HCT116 (cell line): ENCODE data around the gene ZBTB7C. TPM values are rescaled to one million over a fixed set of nuclear protein-coding genes. Genes with fewer than 3 reads are reported as not detected.

Source experiments
- ATAC-seq: fragments of 200-7000 bp; cut with Tn5 transposase; 2 replicates; pipeline ENCODE4 v1.9.1; 2020; ENCODE audit warnings: mild to moderate bottlenecking, moderate library complexity
- BruUV-seq: library from RNA; stranded (reverse); fragments of 400-500 nt; replicated peaks from 2 replicates; lab custom pipeline; 2021; lab: Mats Ljungman, UMichigan
- CTCF ChIA-PET: fragments of 300-600 bp; sonication (Branson Sonifier 250); formaldehyde crosslinking; loops from one replicate; lab custom pipeline; 2021; ENCODE audit warnings: antibody characterized with exemption; lab: Charles Lee
- POLR2A ChIA-PET: fragments of 300-600, 350-600 bp; sonication (Branson Sonifier 250); formaldehyde crosslinking; loops from one replicate; lab custom pipeline; 2021; ENCODE audit warnings: antibody characterized with exemption; lab: Charles Lee
- RAD21 ChIA-PET, 2 experiments: fragments of 300-600 bp; sonication (Branson Sonifier 250); formaldehyde crosslinking; loops; one replicate each; lab custom pipeline; 2023; ENCODE audit warnings: low total read pairs in 2 of 2; ENCODE audit not compliant: uncharacterized antibody in 2 of 2, unreplicated experiment in 2 of 2, low non-redundant PET in 1 of 2; lab: Charles Lee
- DNase-seq: peaks from one replicate; pipeline ENCODE4 v3.0.0-alpha.2; 2010; ENCODE audit warnings: low read depth, low spot score
- H2AFZ ChIP-seq: fragments of 200-600 bp; shearing (Covaris generic), sonication (generic); 2 replicates; pipeline ENCODE4 v1.6.1; 2017; ENCODE audit warnings: low read depth, mixed run types, mixed read lengths, antibody characterized with exemption, low read length; ENCODE audit not compliant: poor library complexity, severe bottlenecking
- H3K27ac ChIP-seq: 2 replicates; pipeline ENCODE4 v1.5.1; 2012; ENCODE audit warnings: low read depth, low read length
- H3K27me3 ChIP-seq: fragments of 200-600 bp; sonication (generic); 2 replicates; pipeline ENCODE4 v1.6.1; 2016; ENCODE audit warnings: mixed run types, low read length, mixed read lengths; ENCODE audit not compliant: insufficient read depth
- H3K36me3 ChIP-seq, 2 experiments: fragments of 200-500 bp in 1 of 2; fragments of 200-600 bp in 1 of 2; sonication (Bioruptor generic) in 1 of 2; sonication (generic) in 1 of 2; 2 replicates each; pipeline versions ENCODE4 v1.5.1 to v1.6.1; 2014 to 2016; ENCODE audit warnings: low read length in 2 of 2, inconsistent platforms in 1 of 2, mixed read lengths in 1 of 2, mixed run types in 1 of 2; ENCODE audit not compliant: insufficient read depth in 2 of 2, control insufficient read depth in 1 of 2
- H3K4me1 ChIP-seq, 2 experiments: fragments of 200-600 bp in 1 of 2; sonication (generic) in 1 of 2; 2 replicates each; pipeline versions ENCODE4 v1.5.1 to v1.6.1; 2012 to 2017; ENCODE audit warnings: low read length in 2 of 2, inconsistent platforms in 1 of 2, mild to moderate bottlenecking in 1 of 2, mixed read lengths in 1 of 2, mixed run types in 1 of 2, moderate library complexity in 1 of 2; ENCODE audit not compliant: insufficient read depth in 2 of 2, control insufficient read depth in 1 of 2
- H3K4me2 ChIP-seq: fragments of 200-600 bp; sonication (generic); 2 replicates; pipeline ENCODE4 v1.6.1; 2017; ENCODE audit warnings: mixed run types, low read length, mixed read lengths
- H3K4me3 ChIP-seq, 2 experiments: fragments of 200-600 bp in 1 of 2; sonication (generic) in 1 of 2; replicated peaks in 1 of 2; 2 replicates each; pipeline ENCODE4 v1.5.1; 2011 to 2016; ENCODE audit warnings: low read length in 2 of 2, control low read depth in 1 of 2, low read depth in 1 of 2, mild to moderate bottlenecking in 1 of 2, mixed read lengths in 1 of 2, mixed run types in 1 of 2
- H3K79me2 ChIP-seq: fragments of 200-600 bp; sonication (generic); 2 replicates; pipeline ENCODE4 v1.6.1; 2017; ENCODE audit warnings: mild to moderate bottlenecking, mixed run types, low read length, moderate library complexity, mixed read lengths; ENCODE audit not compliant: insufficient read depth
- H3K9ac ChIP-seq: fragments of 200-600 bp; sonication (generic); 2 replicates; pipeline ENCODE4 v1.6.1; 2016; ENCODE audit warnings: low read length, mixed read lengths
- H3K9me2 ChIP-seq: fragments of 200-600 bp; sonication (generic), shearing (Covaris generic); 2 replicates; pipeline ENCODE4 v1.6.1; 2017; ENCODE audit warnings: mixed run types, mild to moderate bottlenecking, moderate library complexity; ENCODE audit not compliant: insufficient read depth
- H3K9me3 ChIP-seq, 2 experiments: fragments of 200-500 bp in 1 of 2; fragments of 200-600 bp in 1 of 2; sonication (Bioruptor generic) in 1 of 2; sonication (generic) in 1 of 2; 2 replicates each; pipeline ENCODE4 v1.6.1; 2014 to 2017; ENCODE audit warnings: low read length in 2 of 2, mixed read lengths in 2 of 2, inconsistent platforms in 1 of 2, low read depth in 1 of 2, mild to moderate bottlenecking in 1 of 2, mixed run types in 1 of 2, moderate library complexity in 1 of 2; ENCODE audit not compliant: control insufficient read depth in 1 of 2, insufficient read depth in 1 of 2
- H4K20me1 ChIP-seq: fragments of 200-600 bp; sonication (generic), shearing (Covaris generic); 2 replicates; pipeline ENCODE4 v1.6.1; 2017; ENCODE audit warnings: mixed run types, mild to moderate bottlenecking, moderate library complexity; ENCODE audit not compliant: insufficient read depth
- ATF3 ChIP-seq: IDR thresholded peaks from 2 replicates; pipeline ENCODE4 v1.6.1; 2012
- EZH2 ChIP-seq: fragments of 200-600 bp; sonication (generic); IDR thresholded peaks from 2 replicates; pipeline ENCODE4 v1.6.1; 2017; ENCODE audit warnings: antibody characterized with exemption, mixed run types
- FOSL1 ChIP-seq: IDR thresholded peaks from 2 replicates; pipeline ENCODE4 v1.6.1; 2012; ENCODE audit warnings: low read depth
- JUND ChIP-seq: IDR thresholded peaks from 2 replicates; pipeline ENCODE4 v1.6.1; 2012
- POLR2A ChIP-seq: IDR thresholded peaks from 2 replicates; pipeline ENCODE4 v1.7.0; 2011; ENCODE audit warnings: borderline replicate concordance; ENCODE audit not compliant: insufficient read depth, insufficient read length; ENCODE audit errors: extremely low read depth
- POLR2AphosphoS5 ChIP-seq: IDR thresholded peaks from 2 replicates; pipeline ENCODE4 v1.6.1; 2011; ENCODE audit warnings: mild to moderate bottlenecking, low read depth, low read length, moderate library complexity
- RAD21 ChIP-seq: IDR thresholded peaks from 2 replicates; pipeline ENCODE4 v1.6.1; 2012; ENCODE audit warnings: low read depth, mild to moderate bottlenecking
- SIN3A ChIP-seq: IDR thresholded peaks from 2 replicates; pipeline ENCODE4 v1.6.1; 2012; ENCODE audit warnings: low read depth
- SP1 ChIP-seq: IDR thresholded peaks from 2 replicates; pipeline ENCODE4 v1.6.1; 2012; ENCODE audit warnings: low read depth
- YY1 ChIP-seq: IDR thresholded peaks from 2 replicates; pipeline ENCODE4 v1.6.1; 2011; ENCODE audit warnings: low read length, low read depth, moderate library complexity, mild to moderate bottlenecking; ENCODE audit not compliant: insufficient replicate concordance; ENCODE audit errors: extremely low read depth
- ZFX ChIP-seq: fragments of 450-650 bp; IDR thresholded peaks from 2 replicates; pipeline ENCODE4 v1.6.1; 2017
- intact Hi-C: fragments of 100-400 bp; cut with micrococcal nuclease; formaldehyde crosslinking; loops from 2 replicates; pipeline ENCODE4 v1.10.0; 2022
- total RNA-seq: library from RNA; stranded (reverse); gene quantifications from one replicate; pipeline ENCODE4 v1.2.1, GENCODE V29; 2021; ENCODE audit not compliant: unreplicated experiment
- TF ChIP-seq, protein P1 (sequence below): IDR thresholded peaks from 2 replicates; pipeline ENCODE4 v1.6.1; 2011; ENCODE audit warnings: mild to moderate bottlenecking, low read length, moderate library complexity; ENCODE audit not compliant: insufficient replicate concordance; ENCODE audit errors: extremely low read depth
- TF ChIP-seq, protein P2 (sequence below), 3 experiments: fragments of 200-600 bp in 1 of 3; sonication (generic) in 1 of 3; IDR thresholded peaks in 2 of 3; conservative IDR thresholded peaks in 1 of 3; 2 replicates each; pipeline ENCODE4 v1.5.1; 2012 to 2017; ENCODE audit warnings: low read depth in 2 of 3, low read length in 2 of 3, antibody characterized with exemption in 1 of 3, borderline replicate concordance in 1 of 3, control low read depth in 1 of 3, mild to moderate bottlenecking in 1 of 3, mixed read lengths in 1 of 3, mixed run types in 1 of 3, moderate library complexity in 1 of 3; ENCODE audit not compliant: insufficient read depth in 1 of 3
- TF ChIP-seq, protein P3 (sequence below): IDR thresholded peaks from 2 replicates; pipeline ENCODE4 v1.6.1; 2012
- TF ChIP-seq, protein P4 (sequence below): IDR thresholded peaks from 2 replicates; pipeline ENCODE4 v1.6.1; 2012; ENCODE audit warnings: low read depth

ZBTB7C gene
- total RNA-seq, 1 experiment from 2014 or later: 0.37 TPM

DNA sequence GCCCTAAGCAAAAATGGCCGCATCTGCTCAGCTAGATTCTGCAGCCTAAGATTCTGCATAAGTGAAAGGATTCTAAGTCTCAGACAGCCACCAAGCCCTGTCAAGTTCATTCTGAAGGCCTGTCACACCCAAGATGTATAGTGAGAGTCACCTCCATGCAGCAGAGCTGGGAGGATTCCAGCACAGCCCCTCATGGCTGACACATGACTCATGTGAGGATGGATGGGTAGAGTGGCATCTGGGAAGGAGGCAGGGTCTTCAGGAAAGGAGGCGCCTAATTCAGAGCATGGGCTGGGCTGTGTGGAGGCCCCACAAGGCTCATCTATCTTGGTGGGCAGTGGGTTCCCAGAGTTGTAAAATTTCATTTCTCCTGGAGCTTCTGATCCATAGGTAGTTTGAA is 41.5 kb upstream of the ZBTB7C start:
- CTCF ChIA-PET: no interaction called here

More for the DNA sequence above, 41.5 kb upstream of the ZBTB7C start:
- Histone ChIP-seq H4K20me1 (no peaks in the 10 kb centered on the region), H2AFZ (no peak overlapping the region), H3K4me1 (peaks cover 3 to 15% of the 10 kb centered on the region in 2 experiments; a peak in 3 of 4 replicates), H3K79me2 (no peaks in the 10 kb centered on the region), H3K36me3 (no peaks in the 10 kb centered on the region), H3K27me3 (peaks cover 24% of the 10 kb centered on the region; the same call in 1 of the 2 replicates), H3K4me2 (no peak overlapping the region), H3K4me3 (no peak overlapping the region), H3K9me2 (no peaks in the 10 kb centered on the region), H3K9me3 (no peaks in the 10 kb centered on the region), H3K9ac (no peak overlapping the region), H3K27ac (no peak overlapping the region)
- TF ChIP-seq, protein P1, sequence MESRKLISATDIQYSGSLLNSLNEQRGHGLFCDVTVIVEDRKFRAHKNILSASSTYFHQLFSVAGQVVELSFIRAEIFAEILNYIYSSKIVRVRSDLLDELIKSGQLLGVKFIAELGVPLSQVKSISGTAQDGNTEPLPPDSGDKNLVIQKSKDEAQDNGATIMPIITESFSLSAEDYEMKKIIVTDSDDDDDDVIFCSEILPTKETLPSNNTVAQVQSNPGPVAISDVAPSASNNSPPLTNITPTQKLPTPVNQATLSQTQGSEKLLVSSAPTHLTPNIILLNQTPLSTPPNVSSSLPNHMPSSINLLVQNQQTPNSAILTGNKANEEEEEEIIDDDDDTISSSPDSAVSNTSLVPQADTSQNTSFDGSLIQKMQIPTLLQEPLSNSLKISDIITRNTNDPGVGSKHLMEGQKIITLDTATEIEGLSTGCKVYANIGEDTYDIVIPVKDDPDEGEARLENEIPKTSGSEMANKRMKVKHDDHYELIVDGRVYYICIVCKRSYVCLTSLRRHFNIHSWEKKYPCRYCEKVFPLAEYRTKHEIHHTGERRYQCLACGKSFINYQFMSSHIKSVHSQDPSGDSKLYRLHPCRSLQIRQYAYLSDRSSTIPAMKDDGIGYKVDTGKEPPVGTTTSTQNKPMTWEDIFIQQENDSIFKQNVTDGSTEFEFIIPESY: no peak
- TF ChIP-seq, protein P2, sequence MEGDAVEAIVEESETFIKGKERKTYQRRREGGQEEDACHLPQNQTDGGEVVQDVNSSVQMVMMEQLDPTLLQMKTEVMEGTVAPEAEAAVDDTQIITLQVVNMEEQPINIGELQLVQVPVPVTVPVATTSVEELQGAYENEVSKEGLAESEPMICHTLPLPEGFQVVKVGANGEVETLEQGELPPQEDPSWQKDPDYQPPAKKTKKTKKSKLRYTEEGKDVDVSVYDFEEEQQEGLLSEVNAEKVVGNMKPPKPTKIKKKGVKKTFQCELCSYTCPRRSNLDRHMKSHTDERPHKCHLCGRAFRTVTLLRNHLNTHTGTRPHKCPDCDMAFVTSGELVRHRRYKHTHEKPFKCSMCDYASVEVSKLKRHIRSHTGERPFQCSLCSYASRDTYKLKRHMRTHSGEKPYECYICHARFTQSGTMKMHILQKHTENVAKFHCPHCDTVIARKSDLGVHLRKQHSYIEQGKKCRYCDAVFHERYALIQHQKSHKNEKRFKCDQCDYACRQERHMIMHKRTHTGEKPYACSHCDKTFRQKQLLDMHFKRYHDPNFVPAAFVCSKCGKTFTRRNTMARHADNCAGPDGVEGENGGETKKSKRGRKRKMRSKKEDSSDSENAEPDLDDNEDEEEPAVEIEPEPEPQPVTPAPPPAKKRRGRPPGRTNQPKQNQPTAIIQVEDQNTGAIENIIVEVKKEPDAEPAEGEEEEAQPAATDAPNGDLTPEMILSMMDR (IDR thresholded peaks at IDR 0.05 in 2 of 3, conservative IDR thresholded peaks at IDR 0.05 in 1 of 3; ENCODE audit: borderline replicate concordance in 1 of 3, insufficient read depth in 1 of 3, low read depth in 2 of 3, low read length in 2 of 3): no peak
- TF ChIP-seq ATF3 (no peak), ZFX (no peak), SP1 (no peak), EZH2 (no peak), SIN3A (no peak), FOSL1 (no peak), YY1 (no peak), RAD21 (no peak), JUND (no peak), POLR2AphosphoS5 (no peak), POLR2A (no peak)
- TF ChIP-seq, protein P3, sequence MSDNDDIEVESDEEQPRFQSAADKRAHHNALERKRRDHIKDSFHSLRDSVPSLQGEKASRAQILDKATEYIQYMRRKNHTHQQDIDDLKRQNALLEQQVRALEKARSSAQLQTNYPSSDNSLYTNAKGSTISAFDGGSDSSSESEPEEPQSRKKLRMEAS: no peak
- TF ChIP-seq, protein P4, sequence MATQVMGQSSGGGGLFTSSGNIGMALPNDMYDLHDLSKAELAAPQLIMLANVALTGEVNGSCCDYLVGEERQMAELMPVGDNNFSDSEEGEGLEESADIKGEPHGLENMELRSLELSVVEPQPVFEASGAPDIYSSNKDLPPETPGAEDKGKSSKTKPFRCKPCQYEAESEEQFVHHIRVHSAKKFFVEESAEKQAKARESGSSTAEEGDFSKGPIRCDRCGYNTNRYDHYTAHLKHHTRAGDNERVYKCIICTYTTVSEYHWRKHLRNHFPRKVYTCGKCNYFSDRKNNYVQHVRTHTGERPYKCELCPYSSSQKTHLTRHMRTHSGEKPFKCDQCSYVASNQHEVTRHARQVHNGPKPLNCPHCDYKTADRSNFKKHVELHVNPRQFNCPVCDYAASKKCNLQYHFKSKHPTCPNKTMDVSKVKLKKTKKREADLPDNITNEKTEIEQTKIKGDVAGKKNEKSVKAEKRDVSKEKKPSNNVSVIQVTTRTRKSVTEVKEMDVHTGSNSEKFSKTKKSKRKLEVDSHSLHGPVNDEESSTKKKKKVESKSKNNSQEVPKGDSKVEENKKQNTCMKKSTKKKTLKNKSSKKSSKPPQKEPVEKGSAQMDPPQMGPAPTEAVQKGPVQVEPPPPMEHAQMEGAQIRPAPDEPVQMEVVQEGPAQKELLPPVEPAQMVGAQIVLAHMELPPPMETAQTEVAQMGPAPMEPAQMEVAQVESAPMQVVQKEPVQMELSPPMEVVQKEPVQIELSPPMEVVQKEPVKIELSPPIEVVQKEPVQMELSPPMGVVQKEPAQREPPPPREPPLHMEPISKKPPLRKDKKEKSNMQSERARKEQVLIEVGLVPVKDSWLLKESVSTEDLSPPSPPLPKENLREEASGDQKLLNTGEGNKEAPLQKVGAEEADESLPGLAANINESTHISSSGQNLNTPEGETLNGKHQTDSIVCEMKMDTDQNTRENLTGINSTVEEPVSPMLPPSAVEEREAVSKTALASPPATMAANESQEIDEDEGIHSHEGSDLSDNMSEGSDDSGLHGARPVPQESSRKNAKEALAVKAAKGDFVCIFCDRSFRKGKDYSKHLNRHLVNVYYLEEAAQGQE: no peak
- intact Hi-C loops: no loop called here
- POLR2A ChIA-PET: no interaction called here
- ATAC-seq (no peak), DNase-seq (no peak)
- no TSS peak for BruUV-seq
- RAD21 ChIA-PET: no interaction called here
